Endometrial microvascular endothelial cells (primary cell): Measurements from ENCODE around the gene TNRC6B. TPM values are rescaled to one million over a fixed set of nuclear protein-coding genes. Genes with fewer than 3 reads are reported as not detected.
"Not testable (repeated sequence)": the region's sequence is repeated elsewhere in the genome, so short reads cannot be mapped to it uniquely, and the experiment has no call there.

Experiments used
- in situ Hi-C: cut with HindIII; loops from 2 replicates; pipeline ENCODE4 v1.10.0; 2017; ENCODE audit warnings: low sequenced_read_pairs, low pct_unique_long_range_greater_than_20kb; ENCODE audit errors: inconsistent ontology term
- total RNA-seq: library from RNA; depleted of rRNA; stranded (reverse); fragments of >200 nt; gene quantifications from one replicate; pipeline ENCODE4 v1.2.3, GENCODE V29; 2015; ENCODE audit errors: inconsistent ontology term

The TNRC6B gene
- 31.3 TPM for total RNA-seq

- in situ Hi-C loops: loop anchor here (25.0 kb wide), 1 partner anchor 109 kb away; no protein-coding TSS in a partner anchor
Observed at GRCh38 chr22:40177738-40178416, at the start of gene TNRC6B. Gene TNRC6B (plus strand): TSS chr22:40177925. CDS start chr22:40178136, 211 bp downstream.

GRCh38 chr22:40128989-40129388 is 48.7 kb upstream of the TNRC6B start:
- in situ Hi-C loops: no loop called here

DNA sequence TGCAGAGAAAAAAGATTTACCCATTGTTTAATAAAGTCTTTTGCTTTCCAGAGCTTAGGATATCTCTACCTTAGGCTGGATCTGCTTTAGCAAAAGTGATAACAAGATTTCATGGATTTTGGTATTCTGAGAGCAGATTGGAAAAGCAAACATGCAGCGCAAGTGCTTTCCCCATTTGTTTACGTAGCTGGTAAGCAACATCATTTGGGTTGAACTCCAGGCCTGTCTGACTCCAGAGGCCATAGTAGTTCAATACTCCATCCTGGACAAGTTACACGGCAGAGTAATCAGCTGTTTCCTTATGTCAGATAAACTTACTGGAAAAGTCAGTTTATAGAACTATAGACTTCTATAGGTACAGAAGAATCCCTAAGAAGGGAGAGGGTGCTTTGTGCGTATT is 40.6 kb upstream of the TNRC6B start:
- in situ Hi-C loops: no loop called here

GRCh38 chr22:40138866-40139265 is 38.9 kb upstream of the TNRC6B start:
- in situ Hi-C loops: no loop called here

DNA sequence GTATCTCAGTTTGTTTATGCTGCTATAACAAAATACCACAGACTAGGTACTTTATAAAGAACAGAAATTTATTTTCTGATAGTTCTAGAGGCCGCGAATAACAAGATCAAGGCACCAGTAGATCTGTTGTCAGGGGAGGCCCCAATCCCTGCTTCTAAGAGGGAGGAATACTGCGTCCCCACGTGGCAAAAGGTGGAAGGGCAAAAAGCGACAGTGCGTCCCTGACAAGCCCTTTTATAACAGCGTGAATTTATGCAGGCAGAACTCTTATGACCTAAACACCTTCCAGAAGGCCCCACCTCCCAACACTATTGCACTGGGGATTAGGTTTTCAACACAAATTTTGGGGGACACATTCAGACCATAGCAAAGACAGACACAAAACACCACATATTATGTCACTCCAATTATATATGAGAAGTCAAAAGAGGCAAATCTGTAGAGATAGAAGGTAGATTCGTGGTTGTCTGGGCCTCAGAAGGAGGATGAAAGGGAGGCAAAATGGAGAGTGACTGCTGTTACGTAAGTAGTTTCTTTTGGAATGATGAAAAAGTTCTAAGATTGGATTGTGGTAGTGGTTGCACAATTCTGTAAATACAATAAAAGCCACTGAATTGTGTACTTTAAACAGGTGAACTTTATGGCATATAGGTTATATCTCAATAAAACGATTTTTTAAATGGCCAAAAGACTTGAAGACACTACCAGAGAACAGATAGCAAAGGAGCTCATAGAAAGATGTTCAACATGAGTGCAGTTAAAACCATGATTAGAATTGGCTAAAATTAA is 30.1 kb upstream of the TNRC6B start:
- in situ Hi-C loops: no loop called here

GRCh38 chr22:40153192-40153591 is 24.5 kb upstream of the TNRC6B start:
- in situ Hi-C loops: no loop called here

- in situ Hi-C loops: no loop called here
Observed at GRCh38 chr22:40153705-40154104, 24.0 kb upstream of the TNRC6B start.

- in situ Hi-C loops: no loop called here
Observed at GRCh38 chr22:40156001-40156516, 21.7 kb upstream of the TNRC6B start.

DNA sequence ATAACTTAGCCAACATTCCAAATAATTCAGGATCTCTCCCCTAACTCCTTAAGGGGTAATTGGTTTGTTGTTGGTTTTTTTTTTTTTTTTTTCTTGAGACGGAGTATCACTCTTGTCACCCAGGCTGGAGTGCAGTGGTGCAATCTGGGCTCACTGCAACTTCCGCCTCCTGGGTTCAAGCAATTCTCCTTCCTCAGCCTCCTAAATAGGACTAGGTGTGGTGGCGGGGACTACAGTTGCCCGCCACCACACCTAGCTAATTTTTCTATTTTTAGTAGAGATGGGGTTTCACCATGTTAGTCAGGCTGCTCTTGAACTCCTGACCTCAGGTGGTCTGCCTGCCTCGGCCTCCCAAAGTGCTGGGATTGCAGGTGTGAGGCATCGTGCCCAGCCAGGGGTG is 21.0 kb upstream of the TNRC6B start:
- in situ Hi-C loops: not testable (repeated sequence)

DNA sequence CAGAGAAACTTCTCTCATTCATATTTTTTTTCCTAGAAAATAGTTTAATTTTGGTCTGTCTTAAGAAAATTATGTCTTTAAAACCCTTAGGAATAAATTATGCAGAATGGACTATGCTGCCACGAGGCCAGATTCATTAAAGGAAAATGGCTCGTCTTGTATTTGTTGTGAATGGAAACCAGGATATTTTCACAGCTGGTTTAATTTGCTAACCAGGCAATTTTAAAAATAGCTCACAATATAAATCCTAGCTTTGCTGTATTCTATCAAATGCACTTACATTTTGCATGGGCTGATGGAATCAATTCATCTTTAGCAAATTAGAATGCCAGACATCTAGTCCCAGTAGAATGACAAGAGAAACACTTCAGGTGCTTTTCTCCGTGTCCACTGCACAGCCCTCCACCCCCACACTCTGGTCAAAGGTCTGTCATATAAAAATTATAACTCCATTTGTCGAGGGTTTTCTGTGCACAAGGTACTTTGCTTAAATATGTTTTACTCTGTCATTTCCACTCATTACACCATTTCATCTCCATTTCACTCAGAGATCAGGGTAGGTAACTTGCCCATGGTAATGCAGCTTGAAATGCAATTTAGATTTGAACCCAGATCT is 20.3 kb upstream of the TNRC6B start:
- in situ Hi-C loops: no loop called here

DNA sequence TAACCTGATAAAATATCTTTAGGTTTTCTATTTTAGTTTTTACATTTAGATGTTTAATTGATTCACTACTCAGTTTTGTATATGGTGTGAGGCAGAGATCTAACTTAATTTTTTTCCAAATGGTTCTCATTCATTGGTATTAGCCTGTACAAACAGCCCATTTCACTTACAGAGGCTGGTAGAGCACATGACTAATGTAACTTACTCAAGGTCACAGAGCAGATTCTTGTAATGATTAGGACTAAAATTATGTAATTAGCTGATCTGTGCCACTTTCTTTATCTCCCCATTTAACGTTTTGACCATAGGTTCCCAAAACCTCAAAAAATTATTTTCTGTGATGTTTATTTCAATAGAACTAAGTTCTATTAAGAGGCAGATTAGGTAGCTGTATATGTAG is 16.5 kb upstream of the TNRC6B start:
- in situ Hi-C loops: no loop called here

DNA sequence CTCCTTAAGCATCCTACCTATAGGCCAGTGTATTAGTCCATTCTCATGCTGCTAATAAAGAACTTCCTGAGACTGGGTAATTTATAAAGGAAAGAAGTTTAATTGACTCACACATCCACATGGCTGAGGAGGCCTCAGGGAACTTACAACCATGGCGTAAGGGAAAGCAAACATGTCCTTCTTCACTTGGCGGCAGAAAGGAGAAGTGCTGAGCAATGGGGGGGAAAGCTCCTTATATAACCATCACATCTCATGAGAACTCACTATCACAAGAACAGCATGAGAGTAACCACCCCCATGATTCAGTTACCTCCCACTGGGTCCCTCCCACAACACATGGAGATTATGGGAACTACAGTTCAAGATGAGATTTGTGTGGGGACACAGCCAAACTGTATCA is 12.2 kb upstream of the TNRC6B start:
- in situ Hi-C loops: not testable (repeated sequence)

DNA sequence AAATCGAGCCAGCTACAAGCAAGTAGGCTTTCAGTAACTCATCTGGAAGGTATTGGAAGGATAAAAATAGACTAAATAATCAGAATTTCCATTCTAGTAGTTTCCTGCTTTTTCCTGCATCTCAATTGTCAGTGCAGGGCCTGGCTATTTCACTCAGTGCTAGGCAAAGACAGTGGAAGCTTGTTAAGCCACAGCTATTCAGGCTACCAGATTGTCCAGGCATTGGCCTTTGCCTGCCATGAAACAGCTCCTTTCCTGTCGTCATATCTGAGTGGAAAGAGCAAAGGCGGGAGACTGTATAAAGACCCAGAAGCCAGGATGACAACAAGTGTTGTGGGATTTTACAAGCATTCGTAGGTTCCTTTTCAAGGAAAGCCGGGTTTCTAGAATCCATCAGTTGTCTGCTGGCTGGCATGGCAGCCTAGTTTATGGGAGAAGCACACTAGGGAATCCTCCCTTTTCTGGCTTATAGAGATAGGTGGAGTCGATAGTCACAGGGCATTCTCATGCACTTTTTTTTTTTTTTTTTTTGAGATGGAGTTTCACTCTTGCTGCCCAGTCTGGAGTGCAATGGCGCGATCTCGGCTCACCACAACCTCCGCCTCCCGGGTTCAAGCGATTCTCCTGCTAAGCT is 2.0 kb upstream of the TNRC6B start:
- in situ Hi-C loops: loop anchor here (25.0 kb wide), 1 partner anchor 112 kb away; no protein-coding TSS in a partner anchor

GRCh38 chr22:40176921-40177737 is 596 bp upstream of the TNRC6B start:
- in situ Hi-C loops: loop anchor here (25.0 kb wide), 1 partner anchor 110 kb away; no protein-coding TSS in a partner anchor

DNA sequence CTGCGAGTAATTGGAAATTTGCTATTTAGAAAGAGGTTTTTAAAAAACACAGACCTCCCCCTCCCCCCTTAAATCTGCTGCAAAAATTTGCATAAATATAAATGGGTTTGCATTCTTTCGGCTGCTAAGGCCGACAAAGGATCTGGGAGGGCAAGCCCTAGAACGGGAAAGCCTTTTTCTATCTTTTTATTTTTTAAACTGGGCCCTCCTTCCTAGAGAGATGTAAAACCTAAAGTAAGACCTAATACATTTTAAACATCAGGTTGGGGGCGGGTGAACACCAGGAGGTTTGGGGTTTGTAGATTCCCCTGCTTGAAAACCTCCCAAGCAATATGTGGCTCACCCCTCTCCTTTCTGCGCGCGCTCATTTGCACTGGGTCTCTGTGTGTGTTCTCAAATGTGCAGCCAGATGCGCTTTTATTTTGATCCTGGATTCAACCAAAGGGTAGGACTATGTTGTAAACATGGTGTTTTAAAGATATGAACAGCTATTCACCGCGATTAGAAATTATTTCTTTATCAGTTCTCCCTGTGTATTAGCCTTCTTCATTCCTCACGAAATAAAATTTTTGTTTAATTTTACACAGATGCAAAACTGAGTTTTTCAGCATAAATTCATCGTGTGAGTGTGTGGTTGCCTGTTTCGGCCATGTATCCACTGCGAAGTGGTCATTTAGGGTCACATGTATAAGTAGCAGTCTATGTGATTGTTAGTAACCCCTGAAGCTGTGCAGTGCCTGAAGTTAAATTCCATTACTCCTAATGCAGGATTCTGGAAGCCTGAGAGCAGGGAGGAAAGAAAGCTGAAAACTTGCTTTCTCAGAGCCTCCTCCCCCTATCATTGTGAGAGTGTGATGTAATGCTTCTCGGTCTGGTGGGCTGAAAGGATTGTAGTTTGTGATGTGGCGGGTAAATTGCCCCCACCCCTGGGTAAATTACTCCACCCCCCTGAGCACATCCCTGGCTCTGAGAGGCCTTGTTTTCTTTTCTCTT is 988 bp downstream of the TNRC6B start:
- in situ Hi-C loops: loop anchor here (25.0 kb wide), 1 partner anchor 109 kb away; no protein-coding TSS in a partner anchor

DNA sequence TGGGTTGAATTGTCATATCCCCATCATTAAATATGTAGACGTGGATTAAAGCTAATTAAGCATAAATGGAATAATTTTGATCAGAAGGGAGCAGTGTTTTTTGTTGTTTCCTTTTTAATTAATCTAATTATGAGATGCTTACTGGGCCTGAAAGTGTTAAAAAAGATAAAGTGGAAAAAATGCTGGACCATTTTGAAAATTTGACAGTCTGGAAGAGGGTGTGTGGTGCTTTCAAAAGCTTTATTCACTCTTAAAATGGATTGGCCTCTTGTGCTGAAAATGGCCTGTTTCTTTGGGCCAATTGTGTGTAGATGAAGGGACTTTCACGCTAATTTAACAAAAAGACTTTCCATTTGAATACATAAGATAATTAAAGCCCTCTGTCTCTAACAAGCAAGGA is 1.8 kb downstream of the TNRC6B start:
- in situ Hi-C loops: loop anchor here (25.0 kb wide), 1 partner anchor 108 kb away; no protein-coding TSS in a partner anchor

DNA sequence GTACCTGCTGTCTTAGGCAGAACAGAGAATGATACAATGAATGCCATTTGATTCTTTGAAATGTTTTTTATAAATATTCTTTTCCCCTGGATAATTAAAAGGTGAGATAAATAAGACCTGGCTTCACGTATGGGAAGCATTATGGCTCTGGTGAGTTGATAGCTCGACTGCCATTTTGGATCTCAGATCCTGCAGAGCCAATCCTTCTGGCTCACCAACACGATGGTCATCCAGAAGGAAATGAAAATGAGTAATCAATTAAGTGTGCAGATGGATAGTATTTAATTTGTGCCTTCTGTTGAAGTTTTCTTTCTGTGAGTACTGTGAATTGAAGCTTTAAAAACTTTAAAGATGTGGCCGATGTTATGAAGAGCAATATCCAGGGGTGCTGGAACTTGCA is 2.7 kb downstream of the TNRC6B start:
- in situ Hi-C loops: loop anchor here (25.0 kb wide), 1 partner anchor 107 kb away; no protein-coding TSS in a partner anchor
